H1 (cell line): ENCODE data around the gene GIMAP5. TPM values are rescaled to one million over a fixed set of nuclear protein-coding genes. Genes with fewer than 3 reads are reported as not detected.
A peak's percentile ranks its signal among the peaks of the same experiment; 100 is the strongest.

Experiments used
- CTCF ChIA-PET: fragments of 300-600 bp; sonication (Branson Sonifier 250); formaldehyde crosslinking; loops from one replicate; lab custom pipeline; 2021; ENCODE audit not compliant: partially characterized antibody; lab: Charles Lee
- POLR2A ChIA-PET: fragments of 300-600 bp; sonication (Branson Sonifier 250); formaldehyde crosslinking; loops from one replicate; lab custom pipeline; 2021; ENCODE audit warnings: inconsistent platforms; ENCODE audit not compliant: partially characterized antibody; lab: Charles Lee
- DNase-seq, 2 experiments: peaks; one replicate each; pipeline versions ENCODE4 v3.0.0 to v3.0.0-alpha.2; 2010 to 2022; ENCODE audit warnings: low spot score in 2 of 2, low read depth in 1 of 2, mixed read lengths in 1 of 2
- FAIRE-seq: peaks from 2 replicates; lab custom pipeline; 2011; peaks lifted over from hg19 to GRCh38; lab: Jason Lieb, UNC
- H2AFZ ChIP-seq: 2 replicates; pipeline ENCODE4 v1.8.1; 2012; ENCODE audit warnings: low read length, inconsistent platforms
- H2AK5ac ChIP-seq: 2 replicates; pipeline ENCODE4 v1.6.1; 2013; ENCODE audit warnings: low read depth, low read length
- H2BK120ac ChIP-seq: replicated peaks from 2 replicates; pipeline ENCODE3; 2013; ENCODE audit warnings: low read depth, low read length, inconsistent platforms
- H2BK12ac ChIP-seq: 2 replicates; pipeline ENCODE4 v1.6.1; 2013; ENCODE audit warnings: low read depth, low read length
- H2BK15ac ChIP-seq: 2 replicates; pipeline ENCODE4 v1.6.1; 2013; ENCODE audit warnings: low read length
- H2BK20ac ChIP-seq: 2 replicates; pipeline ENCODE4 v1.6.1; 2013; ENCODE audit warnings: low read length
- H2BK5ac ChIP-seq: 2 replicates; pipeline ENCODE4 v1.6.1; 2013; ENCODE audit warnings: low read depth, low read length
- H3K14ac ChIP-seq: 2 replicates; pipeline ENCODE4 v1.6.1; 2013; ENCODE audit warnings: inconsistent platforms; ENCODE audit not compliant: insufficient read length
- H3K18ac ChIP-seq: 2 replicates; pipeline ENCODE4 v1.6.1; 2013; ENCODE audit warnings: low read length; ENCODE audit errors: extremely low read depth
- H3K23ac ChIP-seq: 2 replicates; pipeline ENCODE4 v1.6.1; 2013; ENCODE audit warnings: inconsistent platforms; ENCODE audit not compliant: insufficient read length
- H3K23me2 ChIP-seq: 2 replicates; pipeline ENCODE4 v1.6.1; 2013; ENCODE audit warnings: low read depth, low read length
- H3K27ac ChIP-seq: 2 replicates; pipeline ENCODE4 v1.6.1; 2011; ENCODE audit warnings: low read depth, low read length, inconsistent platforms
- H3K27me3 ChIP-seq, 4 experiments: replicated peaks in 1 of 4; 1 replicate in 1 of 4; 2 replicates in 3 of 4; pipeline versions ENCODE4 v1.6.1 to v1.8.1; 2011 to 2013; ENCODE audit warnings: low read length in 3 of 4, mild to moderate bottlenecking in 3 of 4, inconsistent platforms in 2 of 4, mixed read lengths in 2 of 4, moderate library complexity in 1 of 4; ENCODE audit not compliant: control insufficient read depth in 3 of 4, insufficient read depth in 3 of 4; ENCODE audit errors: extremely low read depth in 1 of 4
- H3K36me3 ChIP-seq, 4 experiments: 2 replicates each; pipeline versions ENCODE4 v1.6.1 to v1.8.1; 2011 to 2013; ENCODE audit warnings: mild to moderate bottlenecking in 4 of 4, low read length in 3 of 4, moderate library complexity in 2 of 4, control low read depth in 1 of 4, inconsistent platforms in 1 of 4; ENCODE audit not compliant: insufficient read depth in 4 of 4, control insufficient read depth in 2 of 4
- H3K4ac ChIP-seq: replicated peaks from 2 replicates; pipeline ENCODE3; 2013; ENCODE audit warnings: low read length, low read depth, mixed read lengths, inconsistent platforms; ENCODE audit not compliant: insufficient read length
- H3K4me1 ChIP-seq, 4 experiments: replicated peaks in 1 of 4; 1 replicate in 1 of 4; 2 replicates in 3 of 4; pipeline versions ENCODE4 v1.6.1 to v1.8.1; 2011 to 2013; ENCODE audit warnings: low read length in 3 of 4, inconsistent platforms in 2 of 4, mixed read lengths in 1 of 4; ENCODE audit not compliant: insufficient read depth in 4 of 4, control insufficient read depth in 3 of 4
- H3K4me2 ChIP-seq, 2 experiments: 2 replicates each; pipeline versions ENCODE4 v1.6.1 to v1.8.1; 2011 to 2013; ENCODE audit warnings: low read depth in 2 of 2, low read length in 2 of 2, control low read depth in 1 of 2, inconsistent platforms in 1 of 2, mild to moderate bottlenecking in 1 of 2; ENCODE audit not compliant: insufficient read depth in 1 of 2
- H3K4me3 ChIP-seq, 4 experiments: fragments of 200-600, 300-600 bp in 1 of 4; sonication (generic), shearing (Covaris generic), sonication (Bioruptor Twin) in 1 of 4; 2 replicates each; pipeline versions ENCODE4 v1.5.1 to v1.8.1; 2011 to 2016; ENCODE audit warnings: low read length in 4 of 4, low read depth in 3 of 4, control low read depth in 2 of 4, inconsistent platforms in 2 of 4, mild to moderate bottlenecking in 2 of 4, mixed read lengths in 1 of 4, moderate library complexity in 1 of 4; ENCODE audit not compliant: insufficient read depth in 2 of 4; ENCODE audit errors: extremely low read depth in 1 of 4
- H3K56ac ChIP-seq: replicated peaks from 2 replicates; pipeline ENCODE3; 2013; ENCODE audit warnings: low read depth, mild to moderate bottlenecking, mixed read lengths, low read length, inconsistent platforms; ENCODE audit not compliant: insufficient read length
- H3K79me1 ChIP-seq: 2 replicates; pipeline ENCODE4 v1.6.1; 2013; ENCODE audit warnings: low read depth, low read length, control low read depth
- H3K79me2 ChIP-seq, 2 experiments: 2 replicates each; pipeline versions ENCODE4 v1.6.1 to v1.8.1; 2012 to 2013; ENCODE audit warnings: low read length in 2 of 2, mild to moderate bottlenecking in 2 of 2, inconsistent platforms in 1 of 2; ENCODE audit not compliant: insufficient read depth in 2 of 2, control insufficient read depth in 1 of 2
- H3K9ac ChIP-seq, 4 experiments: replicated peaks in 1 of 4; 1 replicate in 1 of 4; 2 replicates in 3 of 4; pipeline versions ENCODE4 v1.6.1 to v1.8.1; 2011 to 2013; ENCODE audit warnings: low read depth in 3 of 4, low read length in 3 of 4, control low read depth in 2 of 4, mild to moderate bottlenecking in 2 of 4, moderate library complexity in 2 of 4, inconsistent platforms in 1 of 4; ENCODE audit errors: extremely low read depth in 1 of 4
- H3K9me3 ChIP-seq, 2 experiments: 2 replicates each; pipeline versions ENCODE4 v1.6.1 to v1.8.1; 2012 to 2013; ENCODE audit warnings: mild to moderate bottlenecking in 2 of 2, moderate library complexity in 2 of 2, control low read depth in 1 of 2, inconsistent platforms in 1 of 2, low read depth in 1 of 2, low read length in 1 of 2, mixed read lengths in 1 of 2; ENCODE audit not compliant: insufficient read depth in 2 of 2
- H4K20me1 ChIP-seq, 2 experiments: replicated peaks in 1 of 2; 2 replicates each; pipeline versions ENCODE3 to v1.8.1; 2011 to 2013; ENCODE audit warnings: inconsistent platforms in 2 of 2, low read length in 2 of 2, mild to moderate bottlenecking in 1 of 2; ENCODE audit not compliant: insufficient read depth in 2 of 2, control insufficient read depth in 1 of 2
- H4K5ac ChIP-seq: 2 replicates; pipeline ENCODE4 v1.6.1; 2013; ENCODE audit warnings: low read length, low read depth, mixed read lengths, inconsistent platforms; ENCODE audit not compliant: insufficient read length
- H4K8ac ChIP-seq: 2 replicates; pipeline ENCODE4 v1.8.0; 2013; ENCODE audit warnings: mild to moderate bottlenecking, moderate library complexity, low read length, inconsistent platforms; ENCODE audit not compliant: insufficient read depth; ENCODE audit errors: extremely low read depth
- H4K91ac ChIP-seq: replicated peaks from 2 replicates; pipeline ENCODE3; 2013; ENCODE audit warnings: low read length, mixed read lengths, inconsistent platforms; ENCODE audit not compliant: insufficient read length
- ASH2L ChIP-seq: fragments of 200-600, 300-600 bp; sonication (generic); IDR thresholded peaks from one replicate; pipeline ENCODE4 v1.7.1; 2017; ENCODE audit warnings: low read length
- CTCF ChIP-seq, 3 experiments: IDR thresholded peaks; 1 replicate in 2 of 3; 2 replicates in 1 of 3; pipeline versions ENCODE4 v1.5.1 to v1.6.1; 2011; ENCODE audit warnings: low read length in 3 of 3, mild to moderate bottlenecking in 3 of 3, inconsistent platforms in 2 of 3, low read depth in 1 of 3, moderate library complexity in 1 of 3; ENCODE audit not compliant: insufficient read depth in 1 of 3; ENCODE audit errors: control extremely low read depth in 1 of 3
- RAD21 ChIP-seq, 2 experiments: IDR thresholded peaks in 1 of 2; conservative IDR thresholded peaks in 1 of 2; 2 replicates each; pipeline ENCODE4 v1.6.1; 2011; ENCODE audit warnings: low read depth in 2 of 2, low read length in 2 of 2, improper control_type of control experiment in 1 of 2, inconsistent platforms in 1 of 2, mild to moderate bottlenecking in 1 of 2, moderate library complexity in 1 of 2
- WGBS, 2 experiments: shearing (Covaris generic) in 1 of 2; methylation state at CpG; one replicate each; pipeline versions ENCODE4 v1.1.6 to v1.1.7; 2013 to 2015; ENCODE audit warnings: low lambda C conversion rate in 2 of 2, mixed read lengths in 2 of 2, inconsistent platforms in 1 of 2, low coverage in 1 of 2, missing lambda C conversion rate in 1 of 2; ENCODE audit not compliant: insufficient replicate concordance in 2 of 2, insufficient coverage in 1 of 2, insufficient read length in 1 of 2; ENCODE audit errors: extremely low coverage in 1 of 2, missing lambda C conversion rate in 1 of 2; 5-methylcytosine and 5-hydroxymethylcytosine counted together
- polyA plus RNA-seq, 7 experiments: library from polyadenylated mRNA; depleted of rRNA in 3 of 7; stranded (reverse) in 5 of 7; unstranded in 2 of 7; fragments of >200 nt in 5 of 7; fragments of 200-250 nt in 2 of 7; gene quantifications; 1 replicate in 5 of 7; 2 replicates in 1 of 7; 4 replicates in 1 of 7; pipeline versions ENCODE4 v1.2.1 to v1.2.3, GENCODE V29; 2011 to 2013; ENCODE audit warnings: missing spikeins in 2 of 7, mixed read lengths in 2 of 7
- total RNA-seq: library from RNA; stranded (reverse); fragmentation: NEBNext Ultra II Directional; extraction: Animal tissue kit (Norgen Biotek cat#: 25700); gene quantifications from 2 replicates; pipeline ENCODE4 v1.2.1, GENCODE V29; 2021

GIMAP5 gene
- total and polyA plus RNA-seq, 2 of the 8 experiments (the other 6 are each of a cell fraction or from before 2014, with no cell fraction given): not detected

- H2BK15ac ChIP-seq: no peak overlapping the region
- H3K23me2 ChIP-seq: no peaks in the 10 kb centered on the region
- H3K79me2 ChIP-seq: no peaks in the 10 kb centered on the region
- no peaks in the 10 kb centered on the region for H3K79me1 ChIP-seq
- no peak overlapping the region for H3K9ac ChIP-seq
- no peak overlapping the region for H3K56ac ChIP-seq
- H4K20me1 ChIP-seq: peaks cover 0 to under 1% of the 10 kb centered on the region in 2 experiments
- H2BK120ac ChIP-seq: no peak overlapping the region
- H3K18ac ChIP-seq: no peak overlapping the region
- H2AFZ ChIP-seq: no peak overlapping the region
- no peak overlapping the region for H2AK5ac ChIP-seq
- ChIA-PET CTCF (interaction anchor here (0.6 to 1.9 kb wide), 8 partner anchors 8 to 326 kb away, joined by 3 to 9 read pairs (median 4); no protein-coding TSS in a partner anchor), POLR2A (no interaction called here)
- peaks cover 0 to 13% (median 7%) of the 10 kb centered on the region in 4 experiments; a peak in 5 of 7 replicates for H3K27me3 ChIP-seq
- H3K36me3 ChIP-seq: no peaks in the 10 kb centered on the region
- H3K4me1 ChIP-seq: no peaks in the 10 kb centered on the region
- no peak overlapping the region for H3K4me3 ChIP-seq
- no peak overlapping the region for H3K27ac ChIP-seq
- H3K14ac ChIP-seq: no peak overlapping the region
- H3K23ac ChIP-seq: no peak overlapping the region
- no peaks in the 10 kb centered on the region for H3K9me3 ChIP-seq
- TF ChIP-seq ASH2L (no peak), CTCF (IDR thresholded peaks at IDR 0.05; ENCODE audit: control extremely low read depth in 1 of 3, insufficient read depth in 1 of 3, low read depth in 1 of 3, low read length in 3 of 3) (peak in 2 of 3 experiments; percentile 60 to 64; a peak in 3 of 4 replicates), RAD21 (IDR thresholded peaks at IDR 0.05 in 1 of 2, conservative IDR thresholded peaks at IDR 0.05 in 1 of 2; ENCODE audit: low read depth in 2 of 2, low read length in 2 of 2) (peak; percentile 77 to 78)
- no peak overlapping the region for H2BK5ac ChIP-seq
- WGBS, 2 experiments: 49% methylated on average over 3 of the region's 3 CpGs; no CpG with 5 or more reads in 1 of the 2 experiments
- peak; percentile 13 for FAIRE-seq
- no peak overlapping the region for H4K91ac ChIP-seq
- H4K5ac ChIP-seq: no peak overlapping the region
- DNase-seq: no peak
- H3K4ac ChIP-seq: no peak overlapping the region
- no peak overlapping the region for H2BK20ac ChIP-seq
- no peak overlapping the region for H4K8ac ChIP-seq
- H2BK12ac ChIP-seq: no peak overlapping the region
- H3K4me2 ChIP-seq: no peak overlapping the region
Measured at GRCh38 chr7:150753826-150754603, 16.8 kb downstream of the GIMAP5 start.
